Hepatocyte (in vitro differentiated cells): ENCODE measurements around the gene POP5.

Experiments
- CTCF ChIP-seq: fragments of 200-600 bp; sonication (generic); IDR thresholded peaks from 2 replicates; pipeline ENCODE4 v1.5.1; 2016; ENCODE audit warnings: antibody characterized with exemption, mild to moderate bottlenecking; ENCODE audit not compliant: poor library complexity
- EZH2phosphoT487 ChIP-seq: fragments of 200-600 bp; sonication (generic); IDR thresholded peaks from one replicate; pipeline ENCODE4 v1.6.1; 2018; ENCODE audit warnings: antibody characterized with exemption, mild to moderate bottlenecking, low read depth, moderate library complexity; ENCODE audit not compliant: unreplicated experiment, severe bottlenecking

- TF ChIP-seq CTCF (no peak), EZH2phosphoT487 (no peak)
Measured at GRCh38 chr12:120529641-120530417, 51.4 kb downstream of the POP5 start.
